ENCODE results near the gene ADAMTS13.

DNA sequence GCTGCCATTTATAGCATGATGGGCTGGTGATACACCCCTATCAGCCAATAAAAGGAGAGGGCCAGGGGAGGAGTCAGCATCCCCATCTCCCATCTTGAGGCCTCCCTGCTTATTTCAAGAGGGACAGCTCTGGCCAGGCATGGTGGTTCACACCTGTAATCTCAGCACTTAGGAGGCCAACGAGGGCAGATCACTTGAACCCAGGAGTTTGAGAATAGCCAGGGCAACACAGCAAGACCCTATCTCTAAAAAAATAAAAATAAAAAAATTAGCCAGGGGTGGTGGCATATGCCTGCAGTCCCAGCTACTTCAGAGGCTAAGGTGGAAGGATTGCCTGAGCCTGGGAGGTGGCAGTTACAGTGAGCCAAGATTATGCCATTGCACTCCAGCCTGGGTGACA, 14.1 kb upstream of the ADAMTS13 start:
- TF ChIP-seq CTCF (IDR thresholded peaks at IDR 0.05): no peak
- no peak for TF ChIP-seq POLR2A (IDR thresholded peaks at IDR 0.05)
- no peak for TF ChIP-seq POLR2AphosphoS5 (IDR thresholded peaks at IDR 0.05)
- TF ChIP-seq EP300 (IDR thresholded peaks at IDR 0.05): no peak
